MM.1S (cell line): Measurements from ENCODE around the gene OLFM3.

Experiments
- DNase-seq: peaks from one replicate; pipeline ENCODE4 v3.0.0-alpha.2; 2015
- H2AFZ ChIP-seq: fragments of 300-600 bp; sonication (generic); 2 replicates; pipeline ENCODE4 v1.6.0; 2016; ENCODE audit warnings: antibody characterized with exemption, low read length
- H3F3A ChIP-seq: fragments of 300-600 bp; sonication (generic); 2 replicates; pipeline ENCODE4 v1.6.1; 2016; ENCODE audit warnings: mild to moderate bottlenecking, antibody characterized with exemption, low read length, moderate library complexity, mixed read lengths; ENCODE audit not compliant: insufficient read depth
- H3K27ac ChIP-seq: fragments of 300-600 bp; sonication (generic); 2 replicates; pipeline ENCODE4 v1.5.1; 2016; ENCODE audit warnings: mild to moderate bottlenecking, low read length
- H3K27me3 ChIP-seq: fragments of 300-600 bp; sonication (generic); replicated peaks from 2 replicates; pipeline ENCODE4 v1.6.0; 2016; ENCODE audit warnings: low read length; ENCODE audit not compliant: insufficient read depth
- H3K36me3 ChIP-seq: fragments of 300-600 bp; sonication (generic); replicated peaks from 2 replicates; pipeline ENCODE4 v1.6.1; 2016; ENCODE audit warnings: mild to moderate bottlenecking, low read length, mixed read lengths; ENCODE audit not compliant: insufficient read depth
- H3K4me1 ChIP-seq: fragments of 300-600 bp; sonication (generic); 2 replicates; pipeline ENCODE4 v1.6.1; 2016; ENCODE audit warnings: low read length, mixed read lengths
- H3K4me2 ChIP-seq: fragments of 300-600 bp; sonication (generic); 2 replicates; pipeline ENCODE4 v1.6.0; 2016; ENCODE audit warnings: low read depth, low read length
- H3K4me3 ChIP-seq: fragments of 300-600 bp; sonication (generic); 2 replicates; pipeline ENCODE4 v1.5.1; 2016; ENCODE audit warnings: low read length, mixed read lengths
- H3K79me2 ChIP-seq: fragments of 300-600 bp; sonication (generic); 2 replicates; pipeline ENCODE4 v1.6.1; 2016; ENCODE audit warnings: mixed run types, low read length, mixed read lengths
- H3K9ac ChIP-seq: fragments of 300-600 bp; sonication (generic); 2 replicates; pipeline ENCODE4 v1.6.1; 2016; ENCODE audit warnings: low read length, mixed read lengths
- H3K9me2 ChIP-seq: fragments of 300-600 bp; sonication (generic); replicated peaks from 2 replicates; pipeline ENCODE4 v1.6.1; 2016; ENCODE audit warnings: mild to moderate bottlenecking, low read length, mixed read lengths; ENCODE audit not compliant: insufficient read depth
- H3K9me3 ChIP-seq: fragments of 300-600 bp; sonication (generic); replicated peaks from 2 replicates; pipeline ENCODE4 v1.6.1; 2016; ENCODE audit warnings: mild to moderate bottlenecking, low read length, mixed read lengths; ENCODE audit not compliant: insufficient read depth
- H4K20me1 ChIP-seq: fragments of 300-600 bp; sonication (generic); 2 replicates; pipeline ENCODE4 v1.6.1; 2016; ENCODE audit warnings: mild to moderate bottlenecking, low read length, moderate library complexity, mixed read lengths; ENCODE audit not compliant: insufficient read depth
- EZH2 ChIP-seq: fragments of 300-600 bp; sonication (generic); optimal IDR thresholded peaks from 2 replicates; pipeline ENCODE3; 2017; ENCODE audit warnings: low read depth, mild to moderate bottlenecking, antibody characterized with exemption, low read length, mixed read lengths
- EZH2phosphoT487 ChIP-seq: fragments of 300-600 bp; sonication (generic); IDR thresholded peaks from 2 replicates; pipeline ENCODE4 v1.6.1; 2018; ENCODE audit warnings: antibody characterized with exemption, low read length
- TF ChIP-seq, protein P1 (sequence below): fragments of 300-600 bp; sonication (generic); IDR thresholded peaks from 2 replicates; pipeline ENCODE4 v1.5.1; 2016; ENCODE audit warnings: antibody characterized with exemption, low read length, mixed read lengths

The OLFM3 gene

DNA sequence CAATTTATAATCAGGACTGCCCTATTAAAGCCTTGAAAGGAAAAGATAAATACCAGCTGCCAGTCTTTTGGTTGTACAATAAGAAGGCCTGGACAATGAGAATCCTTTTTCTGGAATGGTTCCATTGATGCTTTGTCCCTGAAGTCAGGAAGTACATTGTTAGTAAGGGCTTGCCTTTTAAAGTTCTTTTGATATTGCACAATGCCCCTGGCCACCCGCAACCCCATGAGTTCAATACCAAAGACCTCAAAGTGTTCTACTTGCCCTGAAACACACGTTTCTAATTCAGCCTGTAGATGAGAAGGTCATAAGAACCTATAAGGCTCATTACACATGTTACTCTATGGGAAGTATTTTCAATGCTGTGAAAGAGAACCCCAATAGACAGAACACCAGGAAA, 112.1 kb downstream of the OLFM3 start:
- no peaks in the 10 kb centered on the region for H4K20me1 ChIP-seq
- no peak overlapping the region for H3K27ac ChIP-seq
- no peaks in the 10 kb centered on the region for H3K9me3 ChIP-seq
- H3K4me2 ChIP-seq, result no peak overlapping the region
- no peak overlapping the region for H3K4me3 ChIP-seq
- H3K4me1 ChIP-seq, result no peaks in the 10 kb centered on the region
- H3K9me2 ChIP-seq, result no peaks in the 10 kb centered on the region
- H3K79me2 ChIP-seq, result no peaks in the 10 kb centered on the region
- no peak overlapping the region for H3K9ac ChIP-seq
- TF ChIP-seq, protein P1, sequence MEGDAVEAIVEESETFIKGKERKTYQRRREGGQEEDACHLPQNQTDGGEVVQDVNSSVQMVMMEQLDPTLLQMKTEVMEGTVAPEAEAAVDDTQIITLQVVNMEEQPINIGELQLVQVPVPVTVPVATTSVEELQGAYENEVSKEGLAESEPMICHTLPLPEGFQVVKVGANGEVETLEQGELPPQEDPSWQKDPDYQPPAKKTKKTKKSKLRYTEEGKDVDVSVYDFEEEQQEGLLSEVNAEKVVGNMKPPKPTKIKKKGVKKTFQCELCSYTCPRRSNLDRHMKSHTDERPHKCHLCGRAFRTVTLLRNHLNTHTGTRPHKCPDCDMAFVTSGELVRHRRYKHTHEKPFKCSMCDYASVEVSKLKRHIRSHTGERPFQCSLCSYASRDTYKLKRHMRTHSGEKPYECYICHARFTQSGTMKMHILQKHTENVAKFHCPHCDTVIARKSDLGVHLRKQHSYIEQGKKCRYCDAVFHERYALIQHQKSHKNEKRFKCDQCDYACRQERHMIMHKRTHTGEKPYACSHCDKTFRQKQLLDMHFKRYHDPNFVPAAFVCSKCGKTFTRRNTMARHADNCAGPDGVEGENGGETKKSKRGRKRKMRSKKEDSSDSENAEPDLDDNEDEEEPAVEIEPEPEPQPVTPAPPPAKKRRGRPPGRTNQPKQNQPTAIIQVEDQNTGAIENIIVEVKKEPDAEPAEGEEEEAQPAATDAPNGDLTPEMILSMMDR, result no peak
- TF ChIP-seq EZH2 (no peak), EZH2phosphoT487 (no peak)
- H3K27me3 ChIP-seq, result no peaks in the 10 kb centered on the region
- H2AFZ ChIP-seq, result no peak overlapping the region
- DNase-seq, result no peak
- no peaks in the 10 kb centered on the region for H3K36me3 ChIP-seq
- no peaks in the 10 kb centered on the region for H3F3A ChIP-seq

DNA sequence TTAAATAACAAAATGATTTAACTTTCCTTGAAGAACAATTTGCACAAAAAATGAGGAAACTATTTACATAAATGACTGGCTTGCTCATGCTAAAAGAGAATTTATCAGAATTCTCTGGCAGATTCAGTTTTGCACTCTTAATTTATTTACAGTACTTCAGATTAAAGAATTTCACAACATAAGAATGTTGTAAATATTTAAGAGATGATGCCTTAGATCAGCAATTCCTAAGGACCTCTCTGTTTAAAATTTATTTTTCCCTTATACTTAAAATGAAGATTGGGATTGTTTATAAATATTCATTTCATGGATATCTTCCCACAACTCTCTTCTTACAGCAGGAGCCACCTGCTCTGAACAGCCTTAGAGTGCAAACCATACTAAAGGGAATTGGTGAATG, 120.8 kb downstream of the OLFM3 start:
- no peaks in the 10 kb centered on the region for H3K27me3 ChIP-seq
- H2AFZ ChIP-seq, result no peak overlapping the region
- no peaks in the 10 kb centered on the region for H3K36me3 ChIP-seq
- no peak for DNase-seq
- H3K4me1 ChIP-seq, result no peaks in the 10 kb centered on the region
- H3K79me2 ChIP-seq, result no peaks in the 10 kb centered on the region
- H3K9me3 ChIP-seq, result no peaks in the 10 kb centered on the region
- no peaks in the 10 kb centered on the region for H3F3A ChIP-seq
- H3K9ac ChIP-seq, result no peak overlapping the region
- H3K4me2 ChIP-seq, result no peak overlapping the region
- H3K27ac ChIP-seq, result no peak overlapping the region
- H3K9me2 ChIP-seq, result no peaks in the 10 kb centered on the region
- H4K20me1 ChIP-seq, result no peaks in the 10 kb centered on the region
- no peak for TF ChIP-seq EZH2phosphoT487
- no peak for TF ChIP-seq EZH2
- TF ChIP-seq, protein P1, result no peak
- H3K4me3 ChIP-seq, result no peak overlapping the region

DNA sequence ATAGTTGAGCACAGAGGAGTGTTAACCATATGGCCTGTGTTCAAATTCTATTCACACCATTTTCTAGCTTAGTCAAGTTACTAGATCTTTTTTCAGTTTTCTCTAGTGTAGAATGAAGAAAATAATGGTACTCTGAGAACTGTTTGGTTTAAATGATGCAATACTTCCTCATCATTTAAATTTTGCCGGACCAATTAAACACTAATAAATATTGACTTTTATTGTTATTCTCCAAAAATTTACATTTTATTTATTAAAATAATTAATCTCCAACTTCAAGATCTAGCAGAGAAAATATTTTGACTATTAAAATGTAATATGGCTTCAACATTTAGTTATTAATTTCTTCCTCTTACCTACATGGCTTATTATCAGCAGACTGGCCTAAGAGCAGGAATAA, 123.1 kb downstream of the OLFM3 start:
- H2AFZ ChIP-seq, result no peak overlapping the region
- no peak overlapping the region for H3K4me3 ChIP-seq
- no peak overlapping the region for H3K9ac ChIP-seq
- TF ChIP-seq EZH2, result no peak
- no peak for TF ChIP-seq EZH2phosphoT487
- TF ChIP-seq, protein P1, result no peak
- no peak overlapping the region for H3K27ac ChIP-seq
- no peaks in the 10 kb centered on the region for H3K27me3 ChIP-seq
- H3K36me3 ChIP-seq, result no peaks in the 10 kb centered on the region
- no peaks in the 10 kb centered on the region for H3K4me1 ChIP-seq
- no peak for DNase-seq
- H3K9me3 ChIP-seq, result no peaks in the 10 kb centered on the region
- H4K20me1 ChIP-seq, result no peaks in the 10 kb centered on the region
- H3K9me2 ChIP-seq, result no peaks in the 10 kb centered on the region
- no peaks in the 10 kb centered on the region for H3K79me2 ChIP-seq
- no peaks in the 10 kb centered on the region for H3F3A ChIP-seq
- no peak overlapping the region for H3K4me2 ChIP-seq

DNA sequence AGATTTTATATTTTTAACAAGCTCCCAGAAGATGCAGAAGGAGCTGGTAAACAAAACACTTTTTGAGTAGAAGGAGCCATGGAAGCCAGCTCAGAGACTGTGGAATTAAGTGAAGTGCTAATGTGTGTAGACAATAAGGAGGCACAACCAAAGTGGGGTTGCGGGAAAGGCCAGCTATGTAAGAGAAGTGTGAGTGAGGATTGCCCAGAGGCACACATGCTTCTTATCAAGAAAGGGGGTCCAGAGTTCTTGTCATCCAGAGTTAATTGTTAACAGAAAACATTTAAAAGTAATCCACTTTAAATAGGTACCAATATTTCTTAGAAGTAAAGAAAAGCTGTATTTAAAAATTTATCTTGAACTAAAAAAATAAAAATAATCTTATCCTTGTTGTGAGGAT, 136.8 kb downstream of the OLFM3 start:
- Histone ChIP-seq H3K27ac (no peak overlapping the region), H3K9ac (no peak overlapping the region), H3K4me1 (no peaks in the 10 kb centered on the region), H2AFZ (no peak overlapping the region), H3K79me2 (no peaks in the 10 kb centered on the region), H3K27me3 (no peaks in the 10 kb centered on the region), H3K9me2 (no peaks in the 10 kb centered on the region), H4K20me1 (no peaks in the 10 kb centered on the region), H3K9me3 (no peaks in the 10 kb centered on the region), H3K4me3 (no peak overlapping the region), H3F3A (no peaks in the 10 kb centered on the region), H3K4me2 (no peak overlapping the region), H3K36me3 (no peaks in the 10 kb centered on the region)
- TF ChIP-seq, protein P1, result no peak
- TF ChIP-seq EZH2phosphoT487 (no peak), EZH2 (no peak)
- DNase-seq, result no peak
